SW480 (cell line): Measurements from ENCODE around the gene CCR3.

Source experiments
- DNase-seq: peaks from one replicate; pipeline ENCODE4 v3.0.0-alpha.2; 2016; ENCODE audit warnings: low spot score

The CCR3 gene

GRCh38 chr3:46272028-46272451 is 29.8 kb downstream of the CCR3 start:
- DNase-seq: no peak

GRCh38 chr3:46276497-46277099 is 34.3 kb downstream of the CCR3 start:
- peak; percentile 16 for DNase-seq

- no peak for DNase-seq
Observed at GRCh38 chr3:46277476-46277875, 35.2 kb downstream of the CCR3 start.

GRCh38 chr3:46278816-46279672 is 36.8 kb downstream of the CCR3 start:
- no peak for DNase-seq

DNA sequence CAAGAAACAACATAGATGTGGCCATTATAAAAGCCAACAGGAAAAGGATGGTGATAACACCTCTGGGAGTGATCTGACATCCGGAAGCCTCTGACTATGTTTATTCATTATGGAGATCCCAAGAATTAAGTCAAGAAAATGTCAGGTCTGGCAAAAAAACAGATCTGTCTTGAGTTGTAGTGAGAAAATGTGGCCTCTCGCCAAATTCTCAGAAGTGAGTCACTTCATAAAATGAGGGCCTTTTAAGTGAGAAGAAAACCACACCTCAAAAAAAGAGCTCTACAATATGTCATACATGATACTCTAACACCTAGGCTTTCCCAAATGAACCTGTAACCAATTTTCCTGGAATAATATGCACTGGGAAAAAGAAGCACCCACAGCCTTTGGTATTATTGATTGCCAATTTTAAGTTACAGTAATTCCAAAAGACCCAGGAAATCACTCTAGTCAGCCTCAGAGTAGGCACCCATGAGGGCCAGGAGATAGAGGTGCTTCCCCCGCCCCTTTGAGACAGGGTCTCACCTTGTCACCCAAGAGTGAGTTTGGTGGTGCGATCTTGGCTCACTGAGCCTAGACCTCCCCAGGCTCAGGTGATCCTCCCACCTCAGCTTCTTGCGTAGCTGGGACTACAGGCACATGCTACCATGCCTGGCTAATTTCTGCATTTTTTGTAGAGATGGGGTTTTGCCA is 38.0 kb downstream of the CCR3 start:
- DNase-seq: no peak

DNA sequence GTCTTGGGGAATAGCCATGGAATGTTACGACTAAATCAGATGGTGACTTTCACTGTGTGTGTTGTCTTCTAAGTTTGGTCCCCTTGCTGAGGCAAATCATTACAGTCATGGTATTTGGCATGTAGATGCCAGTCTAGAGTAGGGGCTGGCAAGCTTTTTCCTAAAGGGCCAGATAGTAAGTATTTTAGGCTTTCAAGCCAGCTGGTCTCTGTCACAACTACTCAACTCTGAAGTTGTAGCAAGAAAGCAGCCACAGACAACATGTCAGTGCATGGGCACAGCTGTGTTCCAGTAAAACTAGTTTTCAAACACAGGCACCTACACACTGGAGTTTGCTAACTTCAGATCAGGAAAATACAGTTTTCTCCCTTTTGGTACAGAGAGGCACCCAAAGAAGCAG is 39.3 kb downstream of the CCR3 start:
- no peak for DNase-seq

- DNase-seq: no peak
Observed at GRCh38 chr3:46282041-46282440, 39.8 kb downstream of the CCR3 start.

GRCh38 chr3:46282696-46283095 is 40.4 kb downstream of the CCR3 start:
- no peak for DNase-seq

GRCh38 chr3:46283881-46284450 is 41.7 kb downstream of the CCR3 start:
- no peak for DNase-seq

DNA sequence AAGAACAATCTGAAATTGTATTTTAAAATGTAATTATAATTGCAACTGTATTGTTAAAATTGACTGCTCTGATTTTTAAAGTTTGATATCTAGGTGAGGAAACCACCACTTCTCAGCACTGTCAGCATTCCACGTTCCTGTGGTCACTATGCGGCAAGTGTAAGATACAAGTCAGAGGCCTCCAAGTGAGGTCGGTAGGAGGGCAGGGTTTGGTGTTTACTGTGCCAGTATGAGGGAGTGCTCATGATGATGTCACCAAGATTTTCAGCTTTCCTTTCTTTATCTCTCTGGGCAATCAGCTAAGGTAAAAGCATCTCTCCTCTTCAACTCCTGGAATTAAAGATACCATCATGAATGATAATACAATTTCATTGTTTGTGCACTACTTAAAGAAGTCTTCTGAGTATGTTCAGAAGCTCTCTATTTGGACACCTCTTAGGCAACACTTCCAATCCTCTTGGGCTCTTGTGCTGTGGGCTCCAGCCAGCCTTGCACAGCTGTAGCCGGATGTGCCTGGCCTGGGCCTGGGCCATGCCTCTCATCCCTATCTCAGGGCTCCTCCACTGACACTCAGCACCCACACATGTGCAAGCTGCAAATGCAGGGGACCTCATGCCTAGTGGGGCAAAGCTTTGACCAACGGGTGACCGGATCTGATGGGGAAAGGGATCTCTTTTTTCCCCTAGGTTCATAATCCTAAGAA is 42.9 kb downstream of the CCR3 start:
- DNase-seq: no peak

DNA sequence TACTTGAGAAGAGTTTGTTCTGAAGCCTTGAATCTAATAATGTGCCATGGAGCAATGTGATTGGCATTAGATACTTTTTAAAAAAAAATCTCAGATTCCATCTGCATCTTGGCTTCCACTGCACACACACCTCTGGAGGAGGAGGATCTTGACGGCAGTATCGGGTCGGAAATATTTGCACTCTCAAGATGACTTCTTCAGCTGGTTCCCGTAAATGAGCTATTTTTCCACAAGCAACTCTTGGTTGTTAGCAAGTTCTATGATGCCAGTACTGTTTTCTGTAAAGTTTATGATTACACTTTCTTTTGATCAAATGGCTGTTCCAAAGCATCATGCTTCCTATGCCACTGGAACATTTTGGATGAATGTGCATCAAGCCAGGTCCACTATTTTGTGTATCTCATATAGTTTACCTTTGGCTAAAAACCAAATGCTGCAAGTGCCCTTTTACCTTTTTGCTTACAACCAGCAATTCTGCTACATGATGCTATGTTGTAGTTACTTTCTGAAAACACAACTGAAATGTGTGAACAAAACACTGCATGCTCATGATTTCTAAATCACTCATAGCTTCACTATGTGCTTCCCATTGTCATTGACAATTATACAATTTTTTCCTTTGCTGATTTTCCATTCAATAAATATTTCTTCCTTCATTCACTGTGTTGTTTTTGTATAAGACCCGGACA is 43.8 kb downstream of the CCR3 start:
- no peak for DNase-seq

- no peak for DNase-seq
Observed at GRCh38 chr3:46286947-46287565, 44.8 kb downstream of the CCR3 start.

DNA sequence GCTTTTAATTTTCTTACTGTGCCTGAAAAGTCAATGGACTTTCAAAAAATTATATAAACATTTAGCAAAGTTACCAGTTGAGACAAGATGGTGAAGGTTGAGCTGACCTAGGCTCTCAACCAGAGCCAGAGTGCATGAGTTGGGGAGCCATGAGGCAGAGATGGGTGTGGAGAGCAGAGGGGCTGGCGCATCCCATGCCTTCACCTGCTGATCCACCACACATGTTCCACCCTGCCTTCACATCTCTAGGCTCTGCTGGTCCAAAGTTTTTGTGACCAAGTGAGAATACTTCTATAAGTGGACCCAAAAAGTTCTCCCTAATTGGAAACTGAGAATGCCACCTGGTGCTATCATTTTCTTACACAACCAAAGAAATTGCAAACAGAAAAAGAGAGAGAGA is 47.3 kb downstream of the CCR3 start:
- DNase-seq: no peak

DNA sequence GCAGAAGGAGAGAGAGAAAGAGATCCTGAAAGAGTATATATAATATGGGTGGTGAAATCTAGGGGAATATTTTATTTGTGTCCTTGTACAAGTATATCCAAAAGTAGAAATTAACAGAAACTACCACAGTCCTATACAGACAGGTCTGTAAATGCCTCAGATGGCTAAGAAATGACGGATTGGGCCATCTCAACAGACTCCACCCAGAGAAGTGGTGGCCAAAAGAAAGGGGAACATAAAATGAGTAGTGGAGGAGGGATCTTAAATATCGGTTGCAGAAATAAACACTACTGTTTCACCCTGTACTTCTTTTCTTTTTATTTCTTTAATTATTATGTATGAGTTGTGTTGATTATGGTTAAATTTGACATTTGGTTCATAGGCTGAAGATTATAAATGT is 47.7 kb downstream of the CCR3 start:
- no peak for DNase-seq

GRCh38 chr3:46291046-46291445 is 48.8 kb downstream of the CCR3 start:
- DNase-seq: no peak

GRCh38 chr3:46293035-46293724 is 50.9 kb downstream of the CCR3 start:
- DNase-seq: no peak

DNA sequence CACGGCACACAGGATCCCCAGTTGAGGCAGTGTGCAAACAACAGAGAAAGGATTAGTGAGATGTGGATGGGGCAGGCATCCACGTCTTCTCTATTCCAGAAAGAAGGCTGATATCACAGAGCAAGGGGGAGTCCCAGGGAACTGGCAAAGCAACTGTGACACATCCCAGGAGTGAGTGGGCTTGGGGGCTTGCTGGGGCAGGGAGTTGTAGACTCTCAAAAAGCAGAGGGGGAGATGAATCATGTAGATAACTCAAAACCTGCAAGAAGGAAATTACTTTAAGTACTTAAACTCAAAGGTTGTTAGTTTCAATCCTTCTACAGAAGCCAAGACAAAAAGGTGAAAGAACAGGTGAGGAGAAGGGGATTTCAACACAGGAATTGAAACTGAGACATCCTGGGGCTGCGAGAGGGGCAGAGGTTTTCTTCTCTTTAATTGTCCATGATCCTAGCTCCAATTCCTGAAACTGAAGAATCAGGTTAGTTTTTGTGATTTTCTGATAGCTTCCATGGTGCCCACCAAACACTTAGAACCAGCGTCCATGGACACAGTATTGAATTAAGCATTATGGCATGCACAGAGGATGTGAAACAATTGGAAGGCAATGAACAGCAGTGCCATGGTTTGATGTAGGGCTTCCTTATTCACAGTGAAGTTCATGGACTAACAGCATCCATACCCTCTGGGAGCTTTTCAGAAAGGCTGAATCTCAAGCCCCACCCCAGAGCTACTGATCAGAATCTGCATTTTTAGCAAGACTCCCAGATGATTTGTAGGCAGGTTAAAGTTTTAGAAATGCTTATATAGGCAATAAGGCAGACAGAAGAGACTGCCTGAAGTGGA is 52.0 kb downstream of the CCR3 start:
- no peak for DNase-seq

DNA sequence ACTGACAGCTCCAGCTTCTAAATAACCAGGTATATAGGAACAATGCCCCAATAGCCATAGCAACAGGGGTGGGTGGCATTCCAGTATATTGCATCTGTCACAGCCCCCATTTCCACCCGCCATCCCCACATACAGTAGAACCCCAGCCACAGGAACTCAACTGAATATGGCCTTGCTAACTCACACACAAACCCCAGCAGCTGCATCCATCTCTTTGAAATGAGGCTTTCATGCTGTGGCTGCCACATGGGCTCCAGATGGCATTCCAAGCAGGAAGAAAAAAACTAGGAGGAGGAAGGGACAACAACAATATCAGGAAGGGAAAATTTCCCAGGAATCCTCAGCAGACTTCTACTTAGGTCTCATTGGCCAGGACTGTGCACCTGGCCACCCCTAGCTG is 54.6 kb downstream of the CCR3 start:
- DNase-seq: no peak

DNA sequence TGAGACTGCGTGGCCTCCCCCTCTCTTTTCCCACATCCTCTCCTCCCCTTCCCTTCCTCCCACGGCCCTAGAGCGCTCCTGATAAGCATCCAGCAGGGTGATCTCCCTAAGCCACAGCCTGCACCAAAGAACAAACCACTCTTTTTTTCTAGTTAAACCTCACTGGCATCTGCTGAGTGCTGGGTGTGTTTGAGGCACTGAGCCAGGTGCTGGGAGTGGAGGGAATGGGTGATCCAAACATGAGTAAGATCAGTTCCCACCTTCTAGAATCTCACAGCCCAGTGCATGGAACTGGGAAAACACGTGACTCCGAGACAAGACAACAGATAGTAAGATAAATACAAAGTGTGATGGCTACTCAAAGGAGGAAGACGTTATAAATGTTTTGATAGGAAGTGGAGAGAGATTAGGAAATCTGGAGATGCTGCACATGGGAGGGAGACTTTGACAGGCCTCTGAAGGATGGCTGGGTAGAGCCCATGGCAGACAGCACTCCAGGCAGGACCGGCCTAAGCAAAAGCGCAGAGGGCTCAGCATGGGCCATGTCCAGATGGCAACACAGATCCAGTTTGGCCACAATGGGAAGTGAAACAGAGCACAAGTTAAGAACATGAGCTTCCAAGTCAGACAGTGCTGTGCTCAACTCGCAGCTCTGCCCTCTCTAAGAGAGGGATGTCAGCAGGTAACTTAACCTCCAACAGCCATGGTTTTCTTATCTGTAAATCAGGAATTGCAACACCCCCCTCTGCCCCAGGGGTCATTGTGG is 55.6 kb downstream of the CCR3 start:
- peak; percentile 59 for DNase-seq
